GM08714 (cell line): ENCODE data around the gene KLHL29.

Experiments
- H3K4me3 ChIP-seq: fragments of 200-500 bp; sonication (Bioruptor generic); 2 replicates; pipeline ENCODE4 v1.5.1; 2014; ENCODE audit warnings: mild to moderate bottlenecking, low read length, inconsistent platforms
- ZNF274 ChIP-seq: IDR thresholded peaks from 2 replicates; pipeline ENCODE4 v1.6.1; 2012; ENCODE audit warnings: mild to moderate bottlenecking, low read depth, low read length

Gene KLHL29

GRCh38 chr2:23537991-23538390 lies 153.0 kb downstream of the KLHL29 start:
- TF ChIP-seq ZNF274: no peak

GRCh38 chr2:23538566-23538965 lies 153.6 kb downstream of the KLHL29 start:
- no peak for TF ChIP-seq ZNF274

More at GRCh38 chr2:23537991-23538390, 153.0 kb downstream of the KLHL29 start:
- H3K4me3 ChIP-seq: no peak overlapping the region

GRCh38 chr2:23540804-23541360 lies 155.9 kb downstream of the KLHL29 start:
- TF ChIP-seq ZNF274: no peak
- no peak overlapping the region for H3K4me3 ChIP-seq

More at GRCh38 chr2:23538566-23538965, 153.6 kb downstream of the KLHL29 start:
- H3K4me3 ChIP-seq: no peak overlapping the region

GRCh38 chr2:23541503-23542229 lies 156.7 kb downstream of the KLHL29 start:
- no peak for TF ChIP-seq ZNF274
- H3K4me3 ChIP-seq: no peak overlapping the region

GRCh38 chr2:23542230-23542789 lies 157.3 kb downstream of the KLHL29 start:
- no peak overlapping the region for H3K4me3 ChIP-seq
- no peak for TF ChIP-seq ZNF274

- no peak for TF ChIP-seq ZNF274
- no peak overlapping the region for H3K4me3 ChIP-seq
Observed at GRCh38 chr2:23543302-23543701, 158.3 kb downstream of the KLHL29 start.

- no peak for TF ChIP-seq ZNF274
- H3K4me3 ChIP-seq: no peak overlapping the region
Observed at GRCh38 chr2:23543728-23544127, 158.7 kb downstream of the KLHL29 start.

GRCh38 chr2:23544589-23545295 lies 159.8 kb downstream of the KLHL29 start:
- no peak overlapping the region for H3K4me3 ChIP-seq
- no peak for TF ChIP-seq ZNF274

- no peak overlapping the region for H3K4me3 ChIP-seq
- TF ChIP-seq ZNF274: no peak
Observed at GRCh38 chr2:23545396-23545795, 160.4 kb downstream of the KLHL29 start.

GRCh38 chr2:23545811-23546210 lies 160.8 kb downstream of the KLHL29 start:
- H3K4me3 ChIP-seq: no peak overlapping the region
- no peak for TF ChIP-seq ZNF274

- H3K4me3 ChIP-seq: no peak overlapping the region
- no peak for TF ChIP-seq ZNF274
Observed at GRCh38 chr2:23546913-23547312, 161.9 kb downstream of the KLHL29 start.

GRCh38 chr2:23547725-23548124 lies 162.7 kb downstream of the KLHL29 start:
- no peak for TF ChIP-seq ZNF274
- H3K4me3 ChIP-seq: no peak overlapping the region

- H3K4me3 ChIP-seq: no peak overlapping the region
- no peak for TF ChIP-seq ZNF274
Observed at GRCh38 chr2:23548143-23548769, 163.3 kb downstream of the KLHL29 start.

GRCh38 chr2:23549051-23549450 lies 164.1 kb downstream of the KLHL29 start:
- no peak overlapping the region for H3K4me3 ChIP-seq
- no peak for TF ChIP-seq ZNF274
